ENCODE data around the gene PPP6R3.

The PPP6R3 gene

DNA sequence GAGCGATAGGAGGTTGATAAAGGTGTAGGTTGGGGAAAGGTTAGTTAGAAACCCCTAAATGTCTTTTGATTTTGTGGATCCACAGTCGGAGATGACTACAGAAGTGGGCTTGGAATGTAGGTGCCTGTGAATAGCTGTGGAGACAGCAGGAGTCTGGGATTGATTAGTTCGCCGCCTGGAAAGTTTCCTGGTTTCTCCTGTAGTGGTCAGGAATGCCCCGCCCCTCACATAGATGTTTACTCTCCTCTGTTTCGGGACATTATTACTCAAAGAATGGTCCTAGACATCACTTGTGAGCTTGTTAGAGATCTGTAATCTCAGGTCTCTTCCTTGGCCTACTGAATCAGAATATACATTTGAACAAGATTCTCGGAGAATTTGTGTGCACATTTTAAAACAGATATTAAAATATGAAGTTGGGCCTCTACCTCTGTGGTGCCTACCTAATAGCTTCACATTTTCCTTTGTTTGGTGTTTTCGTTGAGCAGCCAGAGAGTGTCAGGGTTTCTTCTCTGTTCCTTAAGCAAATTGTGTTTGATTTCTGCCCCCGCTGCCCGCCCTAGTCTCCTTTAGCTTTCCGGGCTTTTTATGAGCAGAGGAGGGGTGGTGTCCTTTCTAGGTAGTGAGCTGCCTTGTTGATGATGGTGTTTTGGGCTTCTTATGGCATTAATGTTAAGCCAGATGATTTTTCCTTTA lies 89.4 kb downstream of the PPP6R3 start:
- H3K4me3 ChIP-seq (ENCODE audit: low read length) = no peak overlapping the region
- TF ChIP-seq ZNF274 (IDR thresholded peaks at IDR 0.05; ENCODE audit: low read depth, low read length) = no peak

DNA sequence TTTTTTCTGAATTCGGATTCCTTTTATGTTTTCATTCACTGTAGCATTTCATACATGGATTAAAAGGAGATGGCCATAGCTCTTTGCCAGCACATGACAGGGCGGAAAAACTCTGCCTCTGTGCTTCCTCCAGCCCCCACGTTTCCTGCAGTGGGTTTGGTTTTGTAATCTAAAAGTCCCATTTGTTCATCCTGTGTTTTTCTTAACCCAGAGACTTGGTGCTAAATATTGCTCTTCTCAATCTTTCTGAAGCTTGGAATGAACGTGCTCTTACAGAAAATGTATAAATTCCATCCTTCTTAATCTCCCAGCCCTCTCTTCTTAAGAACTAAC lies 89.9 kb downstream of the PPP6R3 start:
- no peak for TF ChIP-seq ZNF274 (IDR thresholded peaks at IDR 0.05; ENCODE audit: low read depth, low read length)
- no peak overlapping the region for H3K4me3 ChIP-seq (ENCODE audit: low read length)

DNA sequence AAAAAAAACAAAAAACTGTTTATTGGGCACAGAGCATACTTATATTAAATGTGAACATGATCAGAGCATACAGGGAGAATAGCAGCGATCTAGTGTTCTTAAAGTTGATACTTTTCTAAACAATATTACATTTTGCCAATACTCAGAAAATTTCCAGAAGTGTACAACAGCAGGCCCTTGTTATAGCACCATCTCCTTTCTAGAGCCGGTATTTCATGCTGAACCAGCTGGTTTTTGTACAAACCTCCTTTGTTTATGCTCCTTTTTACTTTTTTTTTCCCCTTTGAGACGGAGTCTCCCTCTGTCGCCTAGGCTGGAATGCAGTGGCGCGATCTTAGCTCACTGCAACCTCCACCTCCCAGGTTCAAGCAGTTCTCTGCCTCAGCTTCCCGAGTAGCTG lies 90.7 kb downstream of the PPP6R3 start:
- H3K4me3 ChIP-seq (ENCODE audit: low read length) = no peak overlapping the region
- TF ChIP-seq ZNF274 (IDR thresholded peaks at IDR 0.05; ENCODE audit: low read depth, low read length) = no peak

DNA sequence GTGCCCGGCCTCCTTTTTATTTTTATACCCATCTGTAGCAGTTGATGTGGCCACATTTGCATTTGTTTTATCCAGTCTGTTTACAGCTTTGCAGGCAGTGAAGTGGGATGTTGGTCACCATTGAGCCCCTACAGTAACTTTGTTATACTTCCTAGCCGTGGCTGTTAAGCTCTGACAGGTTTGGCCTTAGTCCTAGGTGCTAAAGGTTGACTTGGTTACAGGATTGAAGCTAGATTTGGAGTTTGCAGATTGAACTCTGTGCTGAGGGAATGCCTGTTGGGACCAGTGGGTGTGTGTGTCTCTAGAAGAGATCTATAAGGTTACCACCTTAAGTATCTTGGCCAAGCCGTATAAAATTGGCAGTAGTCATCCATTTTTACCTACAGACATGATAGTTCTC lies 91.2 kb downstream of the PPP6R3 start:
- H3K4me3 ChIP-seq (ENCODE audit: low read length) = no peak overlapping the region
- no peak for TF ChIP-seq ZNF274 (IDR thresholded peaks at IDR 0.05; ENCODE audit: low read depth, low read length)

GRCh38 chr11:68552542-68552941 lies 92.0 kb downstream of the PPP6R3 start:
- H3K4me3 ChIP-seq (ENCODE audit: low read length) = no peak overlapping the region
- TF ChIP-seq ZNF274 (IDR thresholded peaks at IDR 0.05; ENCODE audit: low read depth, low read length) = no peak

- no peak overlapping the region for H3K4me3 ChIP-seq (ENCODE audit: low read length)
- TF ChIP-seq ZNF274 (IDR thresholded peaks at IDR 0.05; ENCODE audit: low read depth, low read length) = no peak
Measured at GRCh38 chr11:68560216-68560615, 99.7 kb downstream of the PPP6R3 start.

DNA sequence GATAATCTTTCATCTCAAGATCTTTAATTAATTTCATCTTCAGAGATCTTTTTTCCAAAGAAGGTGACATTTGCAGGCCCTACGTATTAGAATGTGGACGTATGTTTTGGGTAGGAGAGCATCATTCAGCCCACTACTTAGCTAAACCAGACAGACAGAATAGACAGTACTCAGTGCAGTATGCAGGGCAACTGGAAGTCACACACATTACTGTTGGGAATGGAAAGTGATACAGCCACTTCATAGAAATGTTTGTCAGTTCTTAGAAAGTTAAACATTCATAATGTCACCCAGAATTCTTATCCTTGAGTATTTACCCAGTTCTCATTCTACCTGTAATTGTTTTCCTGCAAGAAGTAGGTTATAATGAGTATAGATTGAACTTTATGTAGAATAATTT lies 102.9 kb downstream of the PPP6R3 start:
- no peak overlapping the region for H3K4me3 ChIP-seq (ENCODE audit: low read length)
- TF ChIP-seq ZNF274 (IDR thresholded peaks at IDR 0.05; ENCODE audit: low read depth, low read length) = no peak

DNA sequence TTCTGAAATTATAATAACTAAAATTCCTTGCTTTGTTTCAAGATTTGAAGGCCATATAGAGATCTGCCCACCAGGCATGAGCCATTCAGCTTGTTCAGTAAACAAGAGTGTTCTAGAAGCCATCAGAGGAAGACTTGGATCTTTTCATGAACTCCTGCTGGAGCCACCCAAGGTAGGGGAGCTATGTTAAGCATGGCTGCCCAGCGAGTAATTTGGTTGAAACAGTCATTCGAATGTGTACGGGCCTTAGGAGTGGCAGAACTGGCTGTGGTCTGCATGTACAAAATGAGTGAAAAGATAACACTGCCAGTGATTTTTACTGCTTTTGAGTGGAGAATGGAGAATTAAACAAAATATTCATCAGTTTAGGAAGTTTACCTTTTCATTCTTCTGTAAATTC lies 103.7 kb downstream of the PPP6R3 start:
- no peak for TF ChIP-seq ZNF274 (IDR thresholded peaks at IDR 0.05; ENCODE audit: low read depth, low read length)
- no peak overlapping the region for H3K4me3 ChIP-seq (ENCODE audit: low read length)

GRCh38 chr11:68565768-68566167 lies 105.2 kb downstream of the PPP6R3 start:
- no peak for TF ChIP-seq ZNF274 (IDR thresholded peaks at IDR 0.05; ENCODE audit: low read depth, low read length)
- no peak overlapping the region for H3K4me3 ChIP-seq (ENCODE audit: low read length)

- no peak for TF ChIP-seq ZNF274 (IDR thresholded peaks at IDR 0.05; ENCODE audit: low read depth, low read length)
- no peak overlapping the region for H3K4me3 ChIP-seq (ENCODE audit: low read length)
Measured at GRCh38 chr11:68567553-68567952, 107.0 kb downstream of the PPP6R3 start.

- TF ChIP-seq ZNF274 (IDR thresholded peaks at IDR 0.05; ENCODE audit: low read depth, low read length) = no peak
- no peak overlapping the region for H3K4me3 ChIP-seq (ENCODE audit: low read length)
Measured at GRCh38 chr11:68569357-68569756, 108.8 kb downstream of the PPP6R3 start.

- H3K4me3 ChIP-seq (ENCODE audit: low read length) = no peak overlapping the region
- no peak for TF ChIP-seq ZNF274 (IDR thresholded peaks at IDR 0.05; ENCODE audit: low read depth, low read length)
Measured at GRCh38 chr11:68570691-68571090, 110.1 kb downstream of the PPP6R3 start.

DNA sequence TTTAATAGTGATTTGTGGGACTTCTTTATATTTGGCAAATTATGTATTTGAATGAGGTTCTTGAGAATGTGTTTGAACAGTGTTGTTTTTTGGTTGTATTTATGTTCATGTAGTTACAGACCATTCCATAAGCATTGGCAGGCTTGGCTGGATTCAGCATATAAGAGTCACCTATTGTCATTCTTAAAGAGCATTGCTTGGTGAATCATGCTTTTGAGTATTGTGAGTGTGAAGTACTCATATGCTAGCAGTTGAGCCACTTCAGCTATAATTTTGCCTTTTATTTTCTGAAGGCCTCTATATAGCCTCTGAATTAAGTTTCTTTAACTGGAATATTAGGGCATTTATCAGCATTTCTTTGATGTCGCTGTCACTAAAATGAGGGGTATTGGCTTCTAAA lies 113.8 kb downstream of the PPP6R3 start:
- TF ChIP-seq ZNF274 (IDR thresholded peaks at IDR 0.05; ENCODE audit: low read depth, low read length) = no peak
- H3K4me3 ChIP-seq (ENCODE audit: low read length) = no peak overlapping the region

- no peak overlapping the region for H3K4me3 ChIP-seq (ENCODE audit: low read length)
- TF ChIP-seq ZNF274 (IDR thresholded peaks at IDR 0.05; ENCODE audit: low read depth, low read length) = no peak
Measured at GRCh38 chr11:68575025-68575665, 114.6 kb downstream of the PPP6R3 start.

DNA sequence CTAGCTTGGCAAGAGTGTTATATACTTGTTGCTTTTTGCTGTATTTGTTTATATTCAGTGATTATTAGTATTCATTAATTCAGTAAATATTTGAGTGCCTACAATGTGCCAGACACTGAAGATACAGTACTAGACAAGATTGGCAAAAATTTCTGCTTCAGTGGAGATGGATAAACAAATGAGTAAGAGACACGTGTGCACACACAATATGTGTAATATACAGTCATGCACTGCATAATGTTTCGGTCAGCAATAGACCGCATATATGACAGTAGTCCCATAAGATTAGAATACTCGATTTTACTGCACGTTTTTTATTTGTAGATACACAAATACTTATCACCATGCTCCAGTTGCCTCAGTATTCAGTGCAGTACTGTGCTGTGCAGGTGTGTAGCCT lies 118.9 kb downstream of the PPP6R3 start:
- no peak overlapping the region for H3K4me3 ChIP-seq (ENCODE audit: low read length)
- no peak for TF ChIP-seq ZNF274 (IDR thresholded peaks at IDR 0.05; ENCODE audit: low read depth, low read length)

DNA sequence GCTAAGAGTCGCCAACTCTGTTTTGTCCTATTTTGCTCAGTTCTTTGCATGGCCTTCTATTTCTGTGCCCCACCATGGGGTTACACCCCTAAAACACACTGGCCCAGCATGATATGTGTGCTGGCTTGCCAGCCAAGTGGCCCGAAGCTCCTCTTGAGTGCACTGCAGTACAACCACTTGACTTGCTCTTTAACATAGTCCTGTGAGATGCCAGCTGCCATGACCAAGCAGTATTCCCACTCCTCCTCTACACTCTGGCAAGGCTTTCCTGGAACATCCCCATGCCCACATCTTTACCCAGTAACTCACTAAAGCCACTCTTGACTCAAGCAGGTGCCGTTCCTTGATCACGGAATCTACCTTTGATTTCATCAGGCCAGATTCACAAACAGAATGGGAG lies 120.9 kb downstream of the PPP6R3 start:
- no peak overlapping the region for H3K4me3 ChIP-seq (ENCODE audit: low read length)

More for the DNA sequence above, 120.9 kb downstream of the PPP6R3 start:
- TF ChIP-seq ZNF274 (IDR thresholded peaks at IDR 0.05; ENCODE audit: low read depth, low read length) = no peak
